Measurements from ENCODE around the gene SUPT20H.

Gene SUPT20H

DNA sequence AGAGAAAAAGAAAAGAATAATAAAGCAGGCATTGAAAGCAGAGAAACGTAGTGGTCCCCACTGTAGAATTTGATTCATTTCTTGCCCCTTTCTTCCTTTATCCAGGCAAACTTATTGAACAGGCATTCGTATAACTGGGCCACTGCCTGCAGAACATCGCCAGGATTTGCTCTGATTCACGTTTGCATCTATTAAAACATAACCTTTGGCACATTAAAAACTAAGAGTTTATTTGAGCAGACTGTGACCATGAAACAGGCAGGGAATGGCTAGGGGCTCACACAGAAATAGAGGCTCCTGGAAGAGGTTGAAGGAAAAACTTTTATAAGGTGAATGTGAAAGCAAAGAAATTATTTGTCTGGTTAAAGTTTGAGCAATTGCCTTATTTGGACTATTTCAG lies 12.5 kb upstream of the SUPT20H start:
- no peak for TF ChIP-seq CTCF (IDR thresholded peaks at IDR 0.05; ENCODE audit: insufficient read depth, low read depth, low read length, missing control alignments)
- no peak overlapping the region for H3K4me3 ChIP-seq (ENCODE audit: low read length)
- no peak for DNase-seq (ENCODE audit: low read depth)

GRCh38 chr13:37070956-37071355 lies 11.5 kb upstream of the SUPT20H start:
- no peak for DNase-seq (ENCODE audit: low read depth)
- H3K4me3 ChIP-seq (ENCODE audit: low read length) = no peak overlapping the region
- no peak for TF ChIP-seq CTCF (IDR thresholded peaks at IDR 0.05; ENCODE audit: insufficient read depth, low read depth, low read length, missing control alignments)

DNA sequence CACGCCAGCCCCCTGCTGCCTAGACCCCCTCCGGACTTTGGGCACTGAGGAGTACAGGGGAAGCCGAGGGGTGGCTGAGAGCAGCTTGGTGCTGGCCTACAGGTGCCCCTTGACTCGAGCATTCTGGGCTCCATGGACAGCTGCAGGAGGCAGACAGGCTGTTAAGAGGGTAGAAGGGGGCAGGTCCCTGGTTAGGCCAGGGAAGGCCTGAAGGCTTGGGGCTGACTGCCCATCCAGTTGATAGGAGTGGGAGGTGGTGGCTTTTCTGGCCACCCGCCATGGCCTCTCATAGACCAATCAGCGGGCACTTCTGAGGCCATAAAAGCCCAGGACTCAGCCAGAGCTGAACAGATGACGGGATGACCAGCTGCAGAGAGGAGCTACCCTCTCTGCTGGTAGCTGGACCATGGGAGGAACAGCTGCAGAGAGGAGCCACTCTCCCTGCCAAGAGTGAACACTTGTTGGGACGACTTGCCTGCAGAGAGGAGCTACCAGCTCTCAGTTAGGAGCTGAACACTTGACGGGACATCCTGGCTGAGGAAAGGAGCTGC lies 10.7 kb upstream of the SUPT20H start:
- no peak overlapping the region for H3K4me3 ChIP-seq (ENCODE audit: low read length)
- TF ChIP-seq CTCF (IDR thresholded peaks at IDR 0.05; ENCODE audit: insufficient read depth, low read depth, low read length, missing control alignments) = no peak
- no peak for DNase-seq (ENCODE audit: low read depth)

DNA sequence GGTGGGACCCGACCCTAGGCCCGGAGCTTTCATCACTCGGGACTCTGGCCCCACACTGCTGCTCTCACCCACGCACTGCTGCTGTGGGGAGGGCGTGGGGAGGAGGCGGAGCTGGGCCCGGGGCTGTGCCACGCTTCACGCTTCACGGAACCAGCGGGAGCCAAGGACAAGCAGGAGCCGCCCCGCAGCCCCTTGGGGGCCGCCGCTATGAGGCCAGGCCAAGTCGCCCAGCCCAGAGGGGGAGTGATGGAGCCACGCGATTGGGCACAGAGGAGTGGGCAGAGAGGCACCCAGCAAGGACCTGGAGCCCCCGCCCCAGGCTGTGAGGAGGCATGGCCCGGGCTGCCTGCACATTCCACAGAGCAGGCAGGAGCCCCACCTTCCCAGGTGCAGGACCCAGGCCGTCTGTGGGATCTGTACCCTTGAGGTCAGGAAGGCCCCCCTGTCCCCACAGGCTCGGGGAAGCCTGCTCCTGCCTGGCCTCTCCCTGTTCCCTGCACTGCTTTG lies 10.2 kb upstream of the SUPT20H start:
- H3K4me3 ChIP-seq (ENCODE audit: low read length) = no peak overlapping the region
- TF ChIP-seq CTCF (IDR thresholded peaks at IDR 0.05; ENCODE audit: insufficient read depth, low read depth, low read length, missing control alignments) = no peak
- no peak for DNase-seq (ENCODE audit: low read depth)

GRCh38 chr13:37068962-37069361 lies 9.5 kb upstream of the SUPT20H start:
- TF ChIP-seq CTCF (IDR thresholded peaks at IDR 0.05; ENCODE audit: insufficient read depth, low read depth, low read length, missing control alignments) = no peak
- DNase-seq (ENCODE audit: low read depth) = no peak
- H3K4me3 ChIP-seq (ENCODE audit: low read length) = no peak overlapping the region

GRCh38 chr13:37067874-37068273 lies 8.4 kb upstream of the SUPT20H start:
- no peak for DNase-seq (ENCODE audit: low read depth)
- no peak for TF ChIP-seq CTCF (IDR thresholded peaks at IDR 0.05; ENCODE audit: insufficient read depth, low read depth, low read length, missing control alignments)
- H3K4me3 ChIP-seq (ENCODE audit: low read length) = no peak overlapping the region

DNA sequence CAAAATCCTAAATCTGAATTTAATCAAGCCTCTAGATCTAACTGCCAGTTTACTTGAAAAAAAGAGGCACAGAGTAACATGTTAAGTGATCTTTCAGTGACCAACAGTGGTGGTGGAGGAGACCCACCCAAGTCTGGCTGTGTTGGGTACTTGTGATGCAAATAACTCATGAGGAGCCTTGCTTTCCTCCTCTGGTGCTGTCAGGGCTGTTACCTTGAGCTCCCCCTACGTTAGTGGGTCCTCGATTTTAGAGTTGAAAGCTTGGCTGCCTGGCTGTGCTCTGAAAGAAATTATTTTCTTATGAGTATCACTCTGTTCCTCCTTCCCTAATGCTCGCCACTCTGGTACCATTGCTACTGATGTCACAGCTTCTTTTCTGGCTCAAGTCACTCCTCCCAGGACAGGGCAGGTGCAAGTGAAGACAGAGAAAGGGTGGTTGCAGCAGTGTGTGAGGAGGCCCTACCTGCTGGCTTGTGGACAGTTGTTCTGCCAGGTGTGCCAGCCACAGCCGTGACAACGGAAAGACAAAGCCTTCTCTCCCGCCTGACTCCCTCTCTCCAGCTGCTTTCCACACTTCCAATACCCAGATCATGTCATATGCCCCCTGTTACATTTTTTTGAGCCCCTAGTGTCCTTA lies 6.5 kb upstream of the SUPT20H start:
- H3K4me3 ChIP-seq (ENCODE audit: low read length) = no peak overlapping the region
- TF ChIP-seq CTCF (IDR thresholded peaks at IDR 0.05; ENCODE audit: insufficient read depth, low read depth, low read length, missing control alignments) = no peak
- DNase-seq (ENCODE audit: low read depth) = no peak
